WTC11 (cell line): ENCODE results near the gene SLC44A3. TPM values are rescaled to one million over a fixed set of nuclear protein-coding genes. Genes with fewer than 3 reads are reported as not detected.

Experiments
- ATAC-seq: fragments of 200-7000 bp; cut with Tn5 transposase; 2 replicates; pipeline ENCODE4 v1.10.0; 2021; ENCODE audit warnings: mild to moderate bottlenecking, moderate library complexity
- CTCF ChIA-PET: fragments of 300-600 bp; sonication (Branson Sonifier 250); formaldehyde crosslinking; loops from one replicate; lab custom pipeline; 2021; ENCODE audit warnings: antibody characterized with exemption; lab: Charles Lee
- POLR2A ChIA-PET: fragments of 350-600 bp; sonication (Branson Sonifier 250); formaldehyde crosslinking; loops from one replicate; lab custom pipeline; 2021; ENCODE audit warnings: antibody characterized with exemption; lab: Charles Lee
- DNase-seq: peaks from one replicate; pipeline ENCODE4 v3.0.0; 2021; ENCODE audit warnings: low spot score
- H3K27ac Mint-ChIP-seq: 2 replicates; pipeline ENCODE4 v1.8.0; 2021; ENCODE audit warnings: mixed read lengths
- H3K27me3 Mint-ChIP-seq: 2 replicates; pipeline ENCODE4 v1.8.0; 2021; ENCODE audit warnings: low read depth, mild to moderate bottlenecking, moderate library complexity, mixed read lengths
- H3K36me3 Mint-ChIP-seq: 2 replicates; pipeline ENCODE4 v1.8.0; 2021; ENCODE audit warnings: mixed read lengths
- H3K4me1 Mint-ChIP-seq: 2 replicates; pipeline ENCODE4 v1.8.0; 2022; ENCODE audit warnings: mixed read lengths
- H3K4me3 Mint-ChIP-seq: 2 replicates; pipeline ENCODE4 v1.8.0; 2021; ENCODE audit warnings: mild to moderate bottlenecking, moderate library complexity, mixed read lengths
- H3K9me3 Mint-ChIP-seq: 2 replicates; pipeline ENCODE4 v1.8.0; 2021; ENCODE audit warnings: mixed read lengths
- CREM ChIP-seq: sonication (generic); formaldehyde crosslinking; IDR thresholded peaks from 2 replicates; pipeline ENCODE4 v1.8.1; 2022; ENCODE audit warnings: mild to moderate bottlenecking, missing genetic modification reagents, moderate library complexity
- ETV6 ChIP-seq: sonication (generic); formaldehyde crosslinking; IDR thresholded peaks from 2 replicates; pipeline ENCODE4 v1.8.1; 2022; ENCODE audit warnings: mild to moderate bottlenecking, missing genetic modification reagents
- GABPB1 ChIP-seq: sonication (generic); formaldehyde crosslinking; IDR thresholded peaks from 2 replicates; pipeline ENCODE4 v1.8.1; 2023; ENCODE audit warnings: mild to moderate bottlenecking, missing genetic modification reagents
- JUN ChIP-seq: sonication (generic); formaldehyde crosslinking; IDR thresholded peaks from 2 replicates; pipeline ENCODE4 v1.8.0; 2023; ENCODE audit warnings: mild to moderate bottlenecking, missing genetic modification reagents
- MYBL2 ChIP-seq: sonication (generic); formaldehyde crosslinking; IDR thresholded peaks from 2 replicates; pipeline ENCODE4 v1.8.1; 2023; ENCODE audit warnings: mild to moderate bottlenecking, moderate library complexity, missing genetic modification reagents
- PRRX2 ChIP-seq: fragments of 250-450 bp; sonication (Bioruptor Pico); IDR thresholded peaks from 2 replicates; pipeline ENCODE4 v1.8.0; 2021; ENCODE audit warnings: mild to moderate bottlenecking
- SOX15 ChIP-seq: fragments of 250-450 bp; sonication (Bioruptor Pico); IDR thresholded peaks from 2 replicates; pipeline ENCODE4 v1.9.0; 2021; ENCODE audit warnings: mild to moderate bottlenecking
- TEAD4 ChIP-seq: sonication (generic); formaldehyde crosslinking; IDR thresholded peaks from 2 replicates; pipeline ENCODE4 v1.8.0; 2022; ENCODE audit warnings: mild to moderate bottlenecking, missing genetic modification reagents
- ZNF396 ChIP-seq: fragments of 250-450 bp; sonication (Bioruptor Pico); IDR thresholded peaks from 2 replicates; pipeline ENCODE4 v1.8.0; 2021; ENCODE audit warnings: mild to moderate bottlenecking, moderate library complexity, borderline replicate concordance
- ZNF416 ChIP-seq: fragments of 250-450 bp; sonication (Bioruptor Pico); IDR thresholded peaks from 2 replicates; pipeline ENCODE4 v1.9.0; 2021; ENCODE audit warnings: mild to moderate bottlenecking, inconsistent platforms
- ZNF423 ChIP-seq: fragments of 250-450 bp; sonication (Bioruptor Pico); IDR thresholded peaks from 2 replicates; pipeline ENCODE4 v2.1.2; 2022; ENCODE audit warnings: mild to moderate bottlenecking, moderate library complexity
- total RNA-seq: library from RNA; stranded (reverse); gene quantifications from 3 replicates; pipeline ENCODE4 v1.2.3, GENCODE V29; 2021
- TF ChIP-seq, protein P1 (sequence below): fragments of 250-450 bp; sonication (Bioruptor Pico); IDR thresholded peaks from 2 replicates; pipeline ENCODE4 v1.8.0; 2021; ENCODE audit warnings: mild to moderate bottlenecking
- TF ChIP-seq, protein P2 (sequence below): sonication (generic); formaldehyde crosslinking; IDR thresholded peaks from 2 replicates; pipeline ENCODE4 v1.8.1; 2022; ENCODE audit warnings: low read depth, missing genetic modification reagents, borderline replicate concordance
- TF ChIP-seq, protein P3 (sequence below): sonication (generic); formaldehyde crosslinking; conservative IDR thresholded peaks from 2 replicates; pipeline ENCODE4 v1.8.1; 2023; ENCODE audit warnings: mild to moderate bottlenecking, low read depth, missing genetic modification reagents, moderate library complexity
- TF ChIP-seq, protein P4 (sequence below): sonication (generic); formaldehyde crosslinking; IDR thresholded peaks from 2 replicates; pipeline ENCODE4 v1.8.0; 2022; ENCODE audit warnings: missing genetic modification reagents
- TF ChIP-seq, protein P5 (sequence below): sonication (generic); formaldehyde crosslinking; IDR thresholded peaks from 2 replicates; pipeline ENCODE4 v1.8.0; 2022; ENCODE audit warnings: mild to moderate bottlenecking, missing genetic modification reagents
- TF ChIP-seq, protein P6 (sequence below): fragments of 200-600 bp; IDR thresholded peaks from 2 replicates; pipeline ENCODE4 v1.8.0; 2022; ENCODE audit warnings: antibody characterized with exemption
- TF ChIP-seq, protein P7 (sequence below): sonication (generic); formaldehyde crosslinking; IDR thresholded peaks from 2 replicates; pipeline ENCODE4 v1.8.0; 2023; ENCODE audit warnings: mild to moderate bottlenecking, missing genetic modification reagents

Gene SLC44A3
- total RNA-seq, 1 experiment from 2014 or later: 4.7 TPM

DNA sequence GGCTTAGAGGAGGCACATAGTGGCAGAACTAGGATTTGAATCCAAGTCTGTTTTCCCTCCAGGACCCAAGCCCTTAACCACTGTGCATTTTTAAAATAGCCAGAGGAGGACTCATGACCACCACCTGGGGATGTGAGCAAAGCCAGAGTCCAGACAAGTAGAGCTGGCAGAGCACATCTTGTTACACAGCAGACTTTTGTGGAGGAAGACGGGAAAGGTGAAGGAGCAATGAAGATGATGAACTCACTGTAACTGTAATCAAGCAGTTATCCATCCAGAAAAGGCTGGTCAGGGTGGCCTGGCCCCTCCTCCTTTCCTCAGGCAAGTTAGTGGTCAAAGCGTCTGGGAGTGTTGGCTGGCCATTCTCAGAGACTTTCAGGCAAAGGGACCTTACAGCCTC, 50.9 kb downstream of the SLC44A3 start:
- CTCF ChIA-PET: interaction anchor here (0.8 kb wide), 1 partner anchor 16 kb away, joined by 3 read pairs; no protein-coding TSS in a partner anchor
- TF ChIP-seq TEAD4 (CRISPR knock-in tag) (no peak), ZNF423 (CRISPR knock-in tag) (no peak)
- TF ChIP-seq, protein P1, sequence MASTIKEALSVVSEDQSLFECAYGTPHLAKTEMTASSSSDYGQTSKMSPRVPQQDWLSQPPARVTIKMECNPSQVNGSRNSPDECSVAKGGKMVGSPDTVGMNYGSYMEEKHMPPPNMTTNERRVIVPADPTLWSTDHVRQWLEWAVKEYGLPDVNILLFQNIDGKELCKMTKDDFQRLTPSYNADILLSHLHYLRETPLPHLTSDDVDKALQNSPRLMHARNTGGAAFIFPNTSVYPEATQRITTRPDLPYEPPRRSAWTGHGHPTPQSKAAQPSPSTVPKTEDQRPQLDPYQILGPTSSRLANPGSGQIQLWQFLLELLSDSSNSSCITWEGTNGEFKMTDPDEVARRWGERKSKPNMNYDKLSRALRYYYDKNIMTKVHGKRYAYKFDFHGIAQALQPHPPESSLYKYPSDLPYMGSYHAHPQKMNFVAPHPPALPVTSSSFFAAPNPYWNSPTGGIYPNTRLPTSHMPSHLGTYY (CRISPR knock-in tag): no peak
- no peak overlapping the region for H3K27ac Mint-ChIP-seq
- POLR2A ChIA-PET: no interaction called here
- ATAC-seq (no peak), DNase-seq (no peak)
- peaks cover 20% of the 10 kb centered on the region for H3K4me1 Mint-ChIP-seq
- H3K9me3 Mint-ChIP-seq: no peaks in the 10 kb centered on the region
- H3K4me3 Mint-ChIP-seq: no peak overlapping the region
- H3K27me3 Mint-ChIP-seq: no peaks in the 10 kb centered on the region
- H3K36me3 Mint-ChIP-seq: no peaks in the 10 kb centered on the region

DNA sequence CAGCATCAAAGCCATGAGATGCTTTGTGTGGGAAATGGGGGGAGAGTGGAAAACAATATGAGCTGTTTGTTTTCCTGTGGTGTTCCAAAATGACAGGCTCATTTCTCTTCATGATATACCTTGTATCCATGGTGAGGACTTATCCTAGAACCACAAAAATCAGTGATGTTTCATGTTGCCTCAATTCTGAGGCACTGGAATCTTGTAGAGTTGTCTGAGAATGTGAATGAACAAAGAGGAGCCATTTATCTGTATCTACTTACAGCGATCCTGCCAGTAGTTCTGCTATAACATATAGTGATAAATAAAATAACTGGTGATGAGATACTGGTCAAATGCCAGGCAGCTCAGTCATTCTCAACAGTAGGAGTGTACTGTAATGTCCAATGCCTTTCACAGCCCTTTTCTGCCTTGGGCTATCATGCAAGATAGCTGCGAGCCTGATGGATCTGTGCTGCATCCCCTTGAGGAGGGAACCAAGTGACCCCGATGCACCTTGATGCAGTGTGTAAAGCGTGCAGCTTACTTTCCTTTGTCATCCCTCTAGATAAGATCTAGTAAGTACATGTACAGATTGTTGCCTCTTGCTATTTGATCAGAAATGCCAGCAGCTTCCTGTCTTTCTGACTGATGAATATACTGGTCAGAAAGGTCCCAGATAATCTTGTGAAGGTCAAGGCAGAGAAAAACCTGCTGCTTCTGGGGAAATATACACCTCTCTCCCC, 52.8 kb downstream of the SLC44A3 start:
- peaks cover 6% of the 10 kb centered on the region for H3K4me1 Mint-ChIP-seq
- POLR2A ChIA-PET: no interaction called here
- peaks cover 3% of the 10 kb centered on the region; the same call in 1 of the 2 replicates for H3K9me3 Mint-ChIP-seq
- CTCF ChIA-PET: interaction anchor here (0.6 to 2.5 kb wide), 4 partner anchors 18 to 211 kb away, joined by 3 to 9 read pairs (median 6); no protein-coding TSS in a partner anchor
- no peak for ATAC-seq
- H3K4me3 Mint-ChIP-seq: no peak overlapping the region
- DNase-seq: no peak
- H3K27ac Mint-ChIP-seq: no peak overlapping the region
- H3K36me3 Mint-ChIP-seq: no peaks in the 10 kb centered on the region
- H3K27me3 Mint-ChIP-seq: peaks cover 3% of the 10 kb centered on the region; the same call in 1 of the 2 replicates
- TF ChIP-seq ZNF416 (no peak), ETV6 (CRISPR knock-in tag) (no peak), ZNF396 (no peak), GABPB1 (CRISPR knock-in tag) (no peak), JUN (CRISPR knock-in tag) (no peak), CREM (CRISPR knock-in tag) (no peak), MYBL2 (CRISPR knock-in tag) (no peak), PRRX2 (CRISPR knock-in tag) (no peak), SOX15 (CRISPR knock-in tag) (no peak)
- TF ChIP-seq, protein P2, sequence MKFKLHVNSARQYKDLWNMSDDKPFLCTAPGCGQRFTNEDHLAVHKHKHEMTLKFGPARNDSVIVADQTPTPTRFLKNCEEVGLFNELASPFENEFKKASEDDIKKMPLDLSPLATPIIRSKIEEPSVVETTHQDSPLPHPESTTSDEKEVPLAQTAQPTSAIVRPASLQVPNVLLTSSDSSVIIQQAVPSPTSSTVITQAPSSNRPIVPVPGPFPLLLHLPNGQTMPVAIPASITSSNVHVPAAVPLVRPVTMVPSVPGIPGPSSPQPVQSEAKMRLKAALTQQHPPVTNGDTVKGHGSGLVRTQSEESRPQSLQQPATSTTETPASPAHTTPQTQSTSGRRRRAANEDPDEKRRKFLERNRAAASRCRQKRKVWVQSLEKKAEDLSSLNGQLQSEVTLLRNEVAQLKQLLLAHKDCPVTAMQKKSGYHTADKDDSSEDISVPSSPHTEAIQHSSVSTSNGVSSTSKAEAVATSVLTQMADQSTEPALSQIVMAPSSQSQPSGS (CRISPR knock-in tag): no peak
- TF ChIP-seq, protein P3, sequence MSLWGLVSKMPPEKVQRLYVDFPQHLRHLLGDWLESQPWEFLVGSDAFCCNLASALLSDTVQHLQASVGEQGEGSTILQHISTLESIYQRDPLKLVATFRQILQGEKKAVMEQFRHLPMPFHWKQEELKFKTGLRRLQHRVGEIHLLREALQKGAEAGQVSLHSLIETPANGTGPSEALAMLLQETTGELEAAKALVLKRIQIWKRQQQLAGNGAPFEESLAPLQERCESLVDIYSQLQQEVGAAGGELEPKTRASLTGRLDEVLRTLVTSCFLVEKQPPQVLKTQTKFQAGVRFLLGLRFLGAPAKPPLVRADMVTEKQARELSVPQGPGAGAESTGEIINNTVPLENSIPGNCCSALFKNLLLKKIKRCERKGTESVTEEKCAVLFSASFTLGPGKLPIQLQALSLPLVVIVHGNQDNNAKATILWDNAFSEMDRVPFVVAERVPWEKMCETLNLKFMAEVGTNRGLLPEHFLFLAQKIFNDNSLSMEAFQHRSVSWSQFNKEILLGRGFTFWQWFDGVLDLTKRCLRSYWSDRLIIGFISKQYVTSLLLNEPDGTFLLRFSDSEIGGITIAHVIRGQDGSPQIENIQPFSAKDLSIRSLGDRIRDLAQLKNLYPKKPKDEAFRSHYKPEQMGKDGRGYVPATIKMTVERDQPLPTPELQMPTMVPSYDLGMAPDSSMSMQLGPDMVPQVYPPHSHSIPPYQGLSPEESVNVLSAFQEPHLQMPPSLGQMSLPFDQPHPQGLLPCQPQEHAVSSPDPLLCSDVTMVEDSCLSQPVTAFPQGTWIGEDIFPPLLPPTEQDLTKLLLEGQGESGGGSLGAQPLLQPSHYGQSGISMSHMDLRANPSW (CRISPR knock-in tag): no peak
- TF ChIP-seq, protein P4, sequence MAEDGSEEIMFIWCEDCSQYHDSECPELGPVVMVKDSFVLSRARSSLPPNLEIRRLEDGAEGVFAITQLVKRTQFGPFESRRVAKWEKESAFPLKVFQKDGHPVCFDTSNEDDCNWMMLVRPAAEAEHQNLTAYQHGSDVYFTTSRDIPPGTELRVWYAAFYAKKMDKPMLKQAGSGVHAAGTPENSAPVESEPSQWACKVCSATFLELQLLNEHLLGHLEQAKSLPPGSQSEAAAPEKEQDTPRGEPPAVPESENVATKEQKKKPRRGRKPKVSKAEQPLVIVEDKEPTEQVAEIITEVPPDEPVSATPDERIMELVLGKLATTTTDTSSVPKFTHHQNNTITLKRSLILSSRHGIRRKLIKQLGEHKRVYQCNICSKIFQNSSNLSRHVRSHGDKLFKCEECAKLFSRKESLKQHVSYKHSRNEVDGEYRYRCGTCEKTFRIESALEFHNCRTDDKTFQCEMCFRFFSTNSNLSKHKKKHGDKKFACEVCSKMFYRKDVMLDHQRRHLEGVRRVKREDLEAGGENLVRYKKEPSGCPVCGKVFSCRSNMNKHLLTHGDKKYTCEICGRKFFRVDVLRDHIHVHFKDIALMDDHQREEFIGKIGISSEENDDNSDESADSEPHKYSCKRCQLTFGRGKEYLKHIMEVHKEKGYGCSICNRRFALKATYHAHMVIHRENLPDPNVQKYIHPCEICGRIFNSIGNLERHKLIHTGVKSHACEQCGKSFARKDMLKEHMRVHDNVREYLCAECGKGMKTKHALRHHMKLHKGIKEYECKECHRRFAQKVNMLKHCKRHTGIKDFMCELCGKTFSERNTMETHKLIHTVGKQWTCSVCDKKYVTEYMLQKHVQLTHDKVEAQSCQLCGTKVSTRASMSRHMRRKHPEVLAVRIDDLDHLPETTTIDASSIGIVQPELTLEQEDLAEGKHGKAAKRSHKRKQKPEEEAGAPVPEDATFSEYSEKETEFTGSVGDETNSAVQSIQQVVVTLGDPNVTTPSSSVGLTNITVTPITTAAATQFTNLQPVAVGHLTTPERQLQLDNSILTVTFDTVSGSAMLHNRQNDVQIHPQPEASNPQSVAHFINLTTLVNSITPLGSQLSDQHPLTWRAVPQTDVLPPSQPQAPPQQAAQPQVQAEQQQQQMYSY: no peak
- TF ChIP-seq, protein P5, sequence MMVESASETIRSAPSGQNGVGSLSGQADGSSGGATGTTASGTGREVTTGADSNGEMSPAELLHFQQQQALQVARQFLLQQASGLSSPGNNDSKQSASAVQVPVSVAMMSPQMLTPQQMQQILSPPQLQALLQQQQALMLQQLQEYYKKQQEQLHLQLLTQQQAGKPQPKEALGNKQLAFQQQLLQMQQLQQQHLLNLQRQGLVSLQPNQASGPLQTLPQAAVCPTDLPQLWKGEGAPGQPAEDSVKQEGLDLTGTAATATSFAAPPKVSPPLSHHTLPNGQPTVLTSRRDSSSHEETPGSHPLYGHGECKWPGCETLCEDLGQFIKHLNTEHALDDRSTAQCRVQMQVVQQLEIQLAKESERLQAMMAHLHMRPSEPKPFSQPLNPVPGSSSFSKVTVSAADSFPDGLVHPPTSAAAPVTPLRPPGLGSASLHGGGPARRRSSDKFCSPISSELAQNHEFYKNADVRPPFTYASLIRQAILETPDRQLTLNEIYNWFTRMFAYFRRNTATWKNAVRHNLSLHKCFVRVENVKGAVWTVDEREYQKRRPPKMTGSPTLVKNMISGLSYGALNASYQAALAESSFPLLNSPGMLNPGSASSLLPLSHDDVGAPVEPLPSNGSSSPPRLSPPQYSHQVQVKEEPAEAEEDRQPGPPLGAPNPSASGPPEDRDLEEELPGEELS: no peak
- TF ChIP-seq, protein P6, sequence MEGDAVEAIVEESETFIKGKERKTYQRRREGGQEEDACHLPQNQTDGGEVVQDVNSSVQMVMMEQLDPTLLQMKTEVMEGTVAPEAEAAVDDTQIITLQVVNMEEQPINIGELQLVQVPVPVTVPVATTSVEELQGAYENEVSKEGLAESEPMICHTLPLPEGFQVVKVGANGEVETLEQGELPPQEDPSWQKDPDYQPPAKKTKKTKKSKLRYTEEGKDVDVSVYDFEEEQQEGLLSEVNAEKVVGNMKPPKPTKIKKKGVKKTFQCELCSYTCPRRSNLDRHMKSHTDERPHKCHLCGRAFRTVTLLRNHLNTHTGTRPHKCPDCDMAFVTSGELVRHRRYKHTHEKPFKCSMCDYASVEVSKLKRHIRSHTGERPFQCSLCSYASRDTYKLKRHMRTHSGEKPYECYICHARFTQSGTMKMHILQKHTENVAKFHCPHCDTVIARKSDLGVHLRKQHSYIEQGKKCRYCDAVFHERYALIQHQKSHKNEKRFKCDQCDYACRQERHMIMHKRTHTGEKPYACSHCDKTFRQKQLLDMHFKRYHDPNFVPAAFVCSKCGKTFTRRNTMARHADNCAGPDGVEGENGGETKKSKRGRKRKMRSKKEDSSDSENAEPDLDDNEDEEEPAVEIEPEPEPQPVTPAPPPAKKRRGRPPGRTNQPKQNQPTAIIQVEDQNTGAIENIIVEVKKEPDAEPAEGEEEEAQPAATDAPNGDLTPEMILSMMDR: no peak
- TF ChIP-seq, protein P7, sequence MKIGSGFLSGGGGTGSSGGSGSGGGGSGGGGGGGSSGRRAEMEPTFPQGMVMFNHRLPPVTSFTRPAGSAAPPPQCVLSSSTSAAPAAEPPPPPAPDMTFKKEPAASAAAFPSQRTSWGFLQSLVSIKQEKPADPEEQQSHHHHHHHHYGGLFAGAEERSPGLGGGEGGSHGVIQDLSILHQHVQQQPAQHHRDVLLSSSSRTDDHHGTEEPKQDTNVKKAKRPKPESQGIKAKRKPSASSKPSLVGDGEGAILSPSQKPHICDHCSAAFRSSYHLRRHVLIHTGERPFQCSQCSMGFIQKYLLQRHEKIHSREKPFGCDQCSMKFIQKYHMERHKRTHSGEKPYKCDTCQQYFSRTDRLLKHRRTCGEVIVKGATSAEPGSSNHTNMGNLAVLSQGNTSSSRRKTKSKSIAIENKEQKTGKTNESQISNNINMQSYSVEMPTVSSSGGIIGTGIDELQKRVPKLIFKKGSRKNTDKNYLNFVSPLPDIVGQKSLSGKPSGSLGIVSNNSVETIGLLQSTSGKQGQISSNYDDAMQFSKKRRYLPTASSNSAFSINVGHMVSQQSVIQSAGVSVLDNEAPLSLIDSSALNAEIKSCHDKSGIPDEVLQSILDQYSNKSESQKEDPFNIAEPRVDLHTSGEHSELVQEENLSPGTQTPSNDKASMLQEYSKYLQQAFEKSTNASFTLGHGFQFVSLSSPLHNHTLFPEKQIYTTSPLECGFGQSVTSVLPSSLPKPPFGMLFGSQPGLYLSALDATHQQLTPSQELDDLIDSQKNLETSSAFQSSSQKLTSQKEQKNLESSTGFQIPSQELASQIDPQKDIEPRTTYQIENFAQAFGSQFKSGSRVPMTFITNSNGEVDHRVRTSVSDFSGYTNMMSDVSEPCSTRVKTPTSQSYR (CRISPR knock-in tag): no peak
- TF ChIP-seq, all 79 proteins: peak for 0
